K562 (cell line): ENCODE measurements around the gene KRTAP5-4. TPM values are rescaled to one million over a fixed set of nuclear protein-coding genes. Genes with fewer than 3 reads are reported as not detected.

Experiments
- ASH1L ChIP-seq: fragments of 450-650 bp; IDR thresholded peaks from 2 replicates; pipeline ENCODE4 v1.6.1; 2018; ENCODE audit warnings: borderline replicate concordance, mild to moderate bottlenecking, low read depth; ENCODE audit not compliant: partially characterized antibody
- CAMTA2 ChIP-seq: fragments of 250-450 bp; sonication (Bioruptor Pico); conservative IDR thresholded peaks from 2 replicates; pipeline ENCODE4 v1.5.1; 2022
- CREM ChIP-seq: IDR thresholded peaks from 2 replicates; pipeline ENCODE4 v1.6.1; 2014; ENCODE audit warnings: antibody characterized with exemption, low read depth
- ESRRB ChIP-seq: fragments of 250-450 bp; sonication (Bioruptor Pico); IDR thresholded peaks from 2 replicates; pipeline ENCODE4 v1.5.0; 2020; ENCODE audit warnings: mild to moderate bottlenecking, moderate library complexity, borderline replicate concordance
- ETS2 ChIP-seq: IDR thresholded peaks from 2 replicates; pipeline ENCODE4 v1.6.1; 2016; ENCODE audit warnings: borderline replicate concordance, missing genetic modification characterization, mild to moderate bottlenecking, moderate library complexity, missing compliant biosample characterization; ENCODE audit not compliant: poor library complexity, severe bottlenecking
- ETV5 ChIP-seq: sonication (generic); formaldehyde crosslinking; IDR thresholded peaks from 2 replicates; pipeline ENCODE4 v1.4.0; 2020; ENCODE audit warnings: low read depth, mild to moderate bottlenecking, missing genetic modification reagents
- FOSL1 ChIP-seq: fragments of 200-800 bp; sonication (Bioruptor generic); conservative IDR thresholded peaks from 2 replicates; pipeline ENCODE4 v1.6.1; 2016; ENCODE audit warnings: missing genetic modification characterization, missing compliant biosample characterization
- KLF16 ChIP-seq: IDR thresholded peaks from 2 replicates; pipeline ENCODE4 v1.6.1; 2016; ENCODE audit warnings: antibody characterized with exemption
- LCOR ChIP-seq: sonication (generic); formaldehyde crosslinking; IDR thresholded peaks from 2 replicates; pipeline ENCODE4 v1.8.0; 2022; ENCODE audit warnings: mild to moderate bottlenecking, missing genetic modification reagents
- MTF1 ChIP-seq: fragments of 250-450 bp; sonication (Bioruptor Pico); IDR thresholded peaks from 2 replicates; pipeline ENCODE4 v1.9.0; 2021; ENCODE audit warnings: moderate library complexity, mild to moderate bottlenecking, inconsistent platforms, borderline replicate concordance
- NCOA4 ChIP-seq: fragments of 450-650 bp; IDR thresholded peaks from 2 replicates; pipeline ENCODE4 v1.6.1; 2018; ENCODE audit warnings: mild to moderate bottlenecking; ENCODE audit not compliant: partially characterized antibody
- NELFE ChIP-seq: IDR thresholded peaks from 2 replicates; pipeline ENCODE4 v1.6.1; 2011; ENCODE audit warnings: mild to moderate bottlenecking; ENCODE audit not compliant: insufficient read depth, insufficient read length
- NONO ChIP-seq, 2 experiments: fragments of 200-400 bp in 1 of 2; fragments of 450-650 bp in 1 of 2; formaldehyde crosslinking in 1 of 2; IDR thresholded peaks; 2 replicates each; pipeline ENCODE4 v1.6.1; 2017; ENCODE audit warnings: low read depth in 2 of 2, mild to moderate bottlenecking in 2 of 2, moderate library complexity in 2 of 2, low read length in 1 of 2
- RBM39 ChIP-seq: fragments of 200-400 bp; formaldehyde crosslinking; optimal IDR thresholded peaks from 2 replicates; pipeline ENCODE3; 2018; ENCODE audit warnings: low read depth, low read length
- SAFB ChIP-seq: fragments of 200-400 bp; formaldehyde crosslinking; IDR thresholded peaks from 2 replicates; pipeline ENCODE4 v1.6.1; 2017; ENCODE audit warnings: low read depth, low read length, borderline replicate concordance
- SRSF1 ChIP-seq: fragments of 200-400 bp; formaldehyde crosslinking; IDR thresholded peaks from 2 replicates; pipeline ENCODE4 v1.6.1; 2017; ENCODE audit warnings: mild to moderate bottlenecking, low read depth, low read length, moderate library complexity
- SUPT5H ChIP-seq: fragments of 450-650 bp; IDR thresholded peaks from 2 replicates; pipeline ENCODE4 v1.6.1; 2016
- WHSC1 ChIP-seq: IDR thresholded peaks from one replicate; pipeline ENCODE4 v1.6.1; 2012; ENCODE audit warnings: low read length, control low read depth, inconsistent platforms
- ZBTB17 ChIP-seq: fragments of 450-650 bp; formaldehyde crosslinking; IDR thresholded peaks from 2 replicates; pipeline ENCODE4 v1.4.0; 2020; ENCODE audit warnings: mild to moderate bottlenecking
- ZNF436 ChIP-seq: fragments of 250-450, 450-650 bp; sonication (Bioruptor Pico); formaldehyde crosslinking; IDR thresholded peaks from 2 replicates; pipeline ENCODE4 v1.7.0; 2020; ENCODE audit warnings: mild to moderate bottlenecking
- polyA plus RNA-seq, 8 experiments: library from polyadenylated mRNA; depleted of rRNA in 4 of 8; stranded (reverse) in 5 of 8; unstranded in 3 of 8; fragments of >200 nt; fragmentation: Nextera tagmentation in 2 of 8; fragmentation: Illumina TruSeq in 1 of 8; extraction: Ambion mirVana in 2 of 8; extraction: Trizol in 1 of 8; gene quantifications; 2 replicates each; pipeline versions ENCODE4 v1.2.1 to v1.2.3, GENCODE V29; 2011 to 2014; ENCODE audit warnings: inconsistent platforms in 1 of 8, missing spikeins in 1 of 8
- total RNA-seq, 7 experiments: library from RNA; depleted of rRNA in 6 of 7; stranded (reverse); fragments of >200 nt in 6 of 7; fragmentation: Illumina TruSeq in 2 of 7; extraction: Trizol in 2 of 7; gene quantifications; 2 replicates each; pipeline versions ENCODE4 v1.2.1 to v1.2.3, GENCODE V29; 2011 to 2021; ENCODE audit warnings: low replicate concordance in 1 of 7
- TF ChIP-seq, protein P1 (sequence below), 2 experiments: IDR thresholded peaks; 2 replicates each; pipeline ENCODE4 v1.6.1; 2011; ENCODE audit warnings: borderline replicate concordance in 1 of 2, control low read depth in 1 of 2, low read depth in 1 of 2, low read length in 1 of 2, mild to moderate bottlenecking in 1 of 2, mixed read lengths in 1 of 2, moderate library complexity in 1 of 2; ENCODE audit not compliant: insufficient read depth in 1 of 2, insufficient read length in 1 of 2, poor library complexity in 1 of 2, severe bottlenecking in 1 of 2; ENCODE audit errors: extremely low read depth in 1 of 2
- TF ChIP-seq, protein P2 (sequence below): fragments of 450-650 bp; formaldehyde crosslinking; IDR thresholded peaks from 2 replicates; pipeline ENCODE4 v1.4.0; 2022; ENCODE audit warnings: missing genetic modification characterization
- TF ChIP-seq, protein P3 (sequence below): IDR thresholded peaks from 3 replicates; pipeline ENCODE4 v1.6.1; 2011; ENCODE audit warnings: borderline replicate concordance, mild to moderate bottlenecking; ENCODE audit not compliant: insufficient read length, insufficient read depth

Gene KRTAP5-4
- total and polyA plus RNA-seq, 9 of the 15 experiments (the other 6 are each of a cell fraction or from before 2014, with no cell fraction given) = not detected

DNA sequence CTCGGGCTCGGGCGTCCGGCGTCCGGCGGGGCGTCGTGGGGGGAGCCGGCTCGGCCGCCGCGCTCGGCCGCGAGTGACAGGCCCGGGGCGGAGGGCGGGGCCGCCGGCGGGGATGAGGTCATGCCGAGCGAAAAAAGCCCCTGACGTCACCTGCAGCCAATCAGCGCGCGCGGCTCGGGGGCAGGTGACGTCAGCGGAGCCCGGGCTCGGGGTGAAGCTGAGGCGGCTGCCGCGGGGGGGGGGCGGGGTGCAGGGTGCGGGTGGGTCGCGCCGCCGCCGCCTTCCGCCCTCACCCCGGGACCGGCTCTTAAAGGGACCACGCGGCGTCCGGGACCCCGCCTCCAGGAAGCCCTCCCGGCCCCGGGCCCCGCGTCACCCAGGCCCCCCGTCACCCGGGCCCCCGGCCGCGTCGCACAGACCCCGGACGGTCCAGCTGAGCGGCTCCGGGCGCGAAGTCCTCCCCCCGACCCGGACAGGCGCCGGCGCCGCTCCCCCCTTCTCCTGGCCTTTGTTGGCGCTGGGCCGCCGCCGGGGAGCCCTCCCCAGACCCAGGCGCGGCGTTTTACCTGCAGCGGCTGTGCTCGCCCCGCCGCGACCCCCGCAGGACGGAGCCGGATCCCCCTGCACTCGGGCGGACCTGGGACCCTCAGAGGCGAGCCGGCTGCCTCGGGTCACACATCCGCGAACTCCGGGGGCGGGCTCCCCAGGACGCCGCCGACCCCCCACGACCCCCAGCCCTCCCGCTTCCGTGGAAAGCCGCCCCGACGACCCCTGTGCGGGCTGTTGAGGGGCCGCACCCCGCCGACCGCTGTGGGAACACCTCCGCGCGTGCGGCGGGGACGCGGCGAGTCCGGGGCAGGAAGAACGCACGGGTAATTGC is 49.5 kb downstream of the KRTAP5-4 start, which contains the start of gene DUSP8 (continued):
- TF ChIP-seq, protein P1, sequence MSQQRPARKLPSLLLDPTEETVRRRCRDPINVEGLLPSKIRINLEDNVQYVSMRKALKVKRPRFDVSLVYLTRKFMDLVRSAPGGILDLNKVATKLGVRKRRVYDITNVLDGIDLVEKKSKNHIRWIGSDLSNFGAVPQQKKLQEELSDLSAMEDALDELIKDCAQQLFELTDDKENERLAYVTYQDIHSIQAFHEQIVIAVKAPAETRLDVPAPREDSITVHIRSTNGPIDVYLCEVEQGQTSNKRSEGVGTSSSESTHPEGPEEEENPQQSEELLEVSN (IDR thresholded peaks at IDR 0.05; ENCODE audit: borderline replicate concordance in 1 of 2, extremely low read depth in 1 of 2, insufficient read depth in 1 of 2, insufficient read length in 1 of 2, low read depth in 1 of 2, low read length in 1 of 2, poor library complexity in 1 of 2, severe bottlenecking in 1 of 2) = peak in 1 of 2 experiments; percentile 24
- 0 out of 4 replicates have a peak, but pooled peaks of 1 of the 2 experiments have one; percentile 8 for TF ChIP-seq NONO (IDR thresholded peaks at IDR 0.05; ENCODE audit: low read depth in 2 of 2, low read length in 1 of 2)
- no peak for TF ChIP-seq KLF16
- no peak for TF ChIP-seq ETS2 (tag)
- no peak for TF ChIP-seq ASH1L
- peak; percentile 89 for TF ChIP-seq CREM
- TF ChIP-seq NCOA4 = no peak
- peak; percentile 57 for TF ChIP-seq FOSL1 (tag)
- TF ChIP-seq, protein P2, sequence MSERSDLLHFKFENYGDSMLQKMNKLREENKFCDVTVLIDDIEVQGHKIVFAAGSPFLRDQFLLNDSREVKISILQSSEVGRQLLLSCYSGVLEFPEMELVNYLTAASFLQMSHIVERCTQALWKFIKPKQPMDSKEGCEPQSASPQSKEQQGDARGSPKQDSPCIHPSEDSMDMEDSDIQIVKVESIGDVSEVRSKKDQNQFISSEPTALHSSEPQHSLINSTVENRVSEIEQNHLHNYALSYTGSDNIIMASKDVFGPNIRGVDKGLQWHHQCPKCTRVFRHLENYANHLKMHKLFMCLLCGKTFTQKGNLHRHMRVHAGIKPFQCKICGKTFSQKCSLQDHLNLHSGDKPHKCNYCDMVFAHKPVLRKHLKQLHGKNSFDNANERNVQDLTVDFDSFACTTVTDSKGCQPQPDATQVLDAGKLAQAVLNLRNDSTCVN (CRISPR knock-in tag) = no peak
- no peak for TF ChIP-seq RBM39
- peak; percentile 71 for TF ChIP-seq ZNF436 (CRISPR knock-in tag)
- no peak for TF ChIP-seq MTF1
- TF ChIP-seq ETV5 = no peak
- no peak for TF ChIP-seq CAMTA2 (CRISPR knock-in tag)
- no peak for TF ChIP-seq SAFB
- TF ChIP-seq ZBTB17 (CRISPR knock-in tag) = no peak
- no peak for TF ChIP-seq ESRRB (CRISPR knock-in tag)
- no peak for TF ChIP-seq NELFE
- TF ChIP-seq WHSC1 = no peak
- TF ChIP-seq, protein P3, sequence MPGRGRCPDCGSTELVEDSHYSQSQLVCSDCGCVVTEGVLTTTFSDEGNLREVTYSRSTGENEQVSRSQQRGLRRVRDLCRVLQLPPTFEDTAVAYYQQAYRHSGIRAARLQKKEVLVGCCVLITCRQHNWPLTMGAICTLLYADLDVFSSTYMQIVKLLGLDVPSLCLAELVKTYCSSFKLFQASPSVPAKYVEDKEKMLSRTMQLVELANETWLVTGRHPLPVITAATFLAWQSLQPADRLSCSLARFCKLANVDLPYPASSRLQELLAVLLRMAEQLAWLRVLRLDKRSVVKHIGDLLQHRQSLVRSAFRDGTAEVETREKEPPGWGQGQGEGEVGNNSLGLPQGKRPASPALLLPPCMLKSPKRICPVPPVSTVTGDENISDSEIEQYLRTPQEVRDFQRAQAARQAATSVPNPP = no peak
- no peak for TF ChIP-seq SUPT5H
- TF ChIP-seq SRSF1 = no peak
- no peak for TF ChIP-seq LCOR (CRISPR knock-in tag)
